Activated CD4-positive, alpha-beta T cell treated with anti-CD3 and anti-CD28 coated beads, Interleukin-2, amount 10 ng/mL, durations not matched to agents 24 days and 14 days (primary cell): Measurements from ENCODE around the gene RCAN3. TPM values are rescaled to one million over a fixed set of nuclear protein-coding genes. Genes with fewer than 3 reads are reported as not detected.

Source experiments
- DNase-seq: peaks from one replicate; pipeline ENCODE4 v3.0.0; 2022
- H3K27ac Mint-ChIP-seq: one replicate; pipeline ENCODE4 v1.8.0; 2022; ENCODE audit warnings: mild to moderate bottlenecking, mixed read lengths
- H3K27me3 Mint-ChIP-seq: one replicate; pipeline ENCODE4 v1.8.0; 2022; ENCODE audit warnings: mixed read lengths
- H3K36me3 Mint-ChIP-seq: one replicate; pipeline ENCODE4 v1.8.0; 2022; ENCODE audit warnings: low read depth, mild to moderate bottlenecking, mixed read lengths
- H3K4me1 Mint-ChIP-seq: one replicate; pipeline ENCODE4 v1.8.0; 2021; ENCODE audit warnings: mixed read lengths
- H3K4me3 Mint-ChIP-seq: one replicate; pipeline ENCODE4 v1.8.0; 2022; ENCODE audit warnings: mild to moderate bottlenecking, moderate library complexity, mixed read lengths
- H3K9me3 Mint-ChIP-seq: one replicate; pipeline ENCODE4 v1.8.0; 2021; ENCODE audit warnings: mixed read lengths
- intact Hi-C: fragments of 100-400 bp; cut with micrococcal nuclease; formaldehyde crosslinking; loops from one replicate; pipeline ENCODE4 v1.15.1; 2023
- total RNA-seq: library from RNA; stranded (reverse); gene quantifications from 2 replicates; pipeline ENCODE4 v1.2.3, GENCODE V29; 2022

RCAN3 gene
- total RNA-seq, 1 donor from 2014 or later: 31.6 TPM

DNA sequence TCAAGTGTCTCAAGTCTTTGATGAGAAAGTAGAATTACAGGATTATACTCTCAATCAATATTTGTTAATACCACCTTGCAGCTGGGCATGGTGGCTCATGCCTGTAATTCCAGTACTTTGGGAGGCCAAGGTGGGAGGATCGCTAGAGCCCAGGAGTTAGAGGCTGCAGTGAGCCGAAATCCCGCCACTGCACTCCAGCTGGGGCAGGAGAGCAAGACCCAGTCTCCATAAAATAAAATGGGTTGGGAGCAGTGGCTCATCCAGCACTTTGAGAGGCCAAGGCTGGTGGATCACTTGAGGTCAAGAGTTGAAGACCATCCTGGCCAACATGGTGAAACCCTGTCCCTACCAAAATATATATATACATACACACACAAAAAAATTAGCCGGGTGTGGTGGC lies 52.1 kb downstream of the RCAN3 start:
- H3K9me3 Mint-ChIP-seq: no peaks in the 10 kb centered on the region
- no peak overlapping the region for H3K27ac Mint-ChIP-seq
- no peaks in the 10 kb centered on the region for H3K36me3 Mint-ChIP-seq
- H3K27me3 Mint-ChIP-seq: peaks cover 56% of the 10 kb centered on the region
- no peak overlapping the region for H3K4me3 Mint-ChIP-seq
- no peak for DNase-seq
- peaks cover 5% of the 10 kb centered on the region for H3K4me1 Mint-ChIP-seq
- intact Hi-C loops: no loop called here

DNA sequence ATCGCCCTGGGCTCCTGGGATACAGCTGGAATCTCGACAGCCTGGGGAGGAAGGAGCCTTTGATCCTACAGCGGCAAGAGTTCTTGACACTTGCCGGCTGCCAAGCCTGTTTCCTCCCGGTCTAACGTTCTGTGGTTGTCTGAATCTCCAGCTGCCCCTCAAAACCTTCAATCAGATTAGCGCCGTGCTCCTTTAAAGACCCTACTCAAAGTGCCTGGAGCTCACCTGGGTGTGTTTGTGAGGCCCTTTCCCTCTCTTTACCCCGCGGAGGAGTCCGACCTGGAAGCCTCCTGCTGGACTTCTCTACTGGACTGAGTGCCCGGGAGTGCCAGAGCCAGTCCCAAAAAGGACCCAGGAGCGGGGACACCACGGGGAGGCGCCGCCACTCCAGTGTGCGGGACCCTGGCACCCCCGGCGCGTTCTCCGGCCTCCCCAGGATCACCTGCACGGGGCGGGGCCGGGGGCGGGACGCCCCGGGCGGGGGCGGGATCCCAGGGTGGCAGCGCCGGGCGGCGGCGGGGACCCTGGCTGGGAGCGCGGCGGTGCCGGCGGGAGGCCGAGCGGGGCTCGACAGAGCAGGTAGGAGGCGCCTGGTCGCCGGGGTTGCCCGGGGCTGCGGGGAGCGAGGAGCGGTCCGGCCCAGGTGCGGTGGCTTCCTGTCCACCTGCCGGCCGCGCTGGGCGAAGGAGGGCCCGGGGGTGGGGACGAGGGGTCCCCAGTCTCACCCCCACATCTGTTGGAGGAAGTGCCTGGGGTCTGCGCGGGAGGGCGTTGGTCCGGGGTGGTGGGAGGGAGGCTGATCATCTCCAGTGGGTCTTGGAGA lies 53.2 kb downstream of the RCAN3 start, which contains the start of gene NCMAP:
Gene NCMAP, plus strand, starts transcription at position 497 of the 823 bp plus-strand sequence. CDS start 39,344 bp downstream, outside the sequence.
- H3K4me1 Mint-ChIP-seq: peaks cover 5% of the 10 kb centered on the region
- intact Hi-C loops: no loop called here

DNA sequence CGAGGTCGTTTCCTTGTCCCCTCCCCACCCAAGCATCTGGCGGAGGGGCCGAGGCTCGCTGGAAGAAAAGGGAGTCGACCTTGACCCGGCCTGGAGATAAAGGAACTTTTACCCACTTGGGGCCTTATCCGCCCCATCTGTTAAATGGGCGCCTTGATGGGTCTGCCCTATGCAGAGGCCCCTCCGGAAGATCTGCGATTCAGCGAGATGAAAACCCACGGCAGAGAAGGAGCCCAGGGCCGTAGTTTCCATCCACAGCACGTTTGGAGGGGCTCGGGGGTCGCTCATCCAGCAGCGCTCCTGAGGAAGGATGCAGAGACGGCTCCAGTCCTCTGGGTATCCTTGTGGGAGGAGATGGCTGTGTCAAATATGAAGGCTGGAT lies 53.8 kb downstream of the RCAN3 start:
- Mint-ChIP-seq H3K27me3 (peaks cover 48% of the 10 kb centered on the region), H3K27ac (no peak overlapping the region), H3K4me3 (no peak overlapping the region), H3K36me3 (no peaks in the 10 kb centered on the region), H3K9me3 (no peaks in the 10 kb centered on the region), H3K4me1 (peaks cover 5% of the 10 kb centered on the region)
- intact Hi-C loops: no loop called here
- DNase-seq: no peak

More for the DNA sequence above, 53.2 kb downstream of the RCAN3 start, which contains the start of gene NCMAP:
- no peak within 1 kb of the TSS for H3K27ac Mint-ChIP-seq
- no peaks in the 10 kb centered on the region for H3K9me3 Mint-ChIP-seq
- peak within 1 kb of the TSS; percentile 58 for H3K4me3 Mint-ChIP-seq
- H3K27me3 Mint-ChIP-seq: peaks cover 52% of the 10 kb centered on the region
- no peaks in the 10 kb centered on the region for H3K36me3 Mint-ChIP-seq
- peak; percentile 65 for DNase-seq

DNA sequence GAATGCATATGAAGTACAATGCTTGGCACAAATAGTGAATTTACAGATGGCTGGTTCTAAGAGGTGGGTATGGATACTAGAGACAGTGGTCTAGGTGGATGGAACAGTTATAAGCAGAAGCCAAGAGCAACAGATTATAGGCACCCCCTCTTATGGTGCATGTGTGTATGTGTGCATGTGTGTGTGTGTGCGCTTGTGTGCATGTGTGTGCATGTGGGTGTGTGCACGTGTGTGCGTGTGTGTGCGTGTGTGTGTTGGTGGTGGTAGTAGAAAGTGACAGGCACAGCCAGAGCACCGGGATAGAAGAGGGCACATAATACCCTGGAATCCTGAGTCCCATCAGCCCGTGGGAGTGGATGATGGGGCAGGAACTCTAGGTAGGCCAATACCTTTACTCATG lies 54.6 kb downstream of the RCAN3 start:
- Mint-ChIP-seq H3K4me3 (no peak overlapping the region), H3K4me1 (peaks cover 5% of the 10 kb centered on the region), H3K9me3 (no peaks in the 10 kb centered on the region), H3K36me3 (no peaks in the 10 kb centered on the region), H3K27me3 (peaks cover 48% of the 10 kb centered on the region), H3K27ac (no peak overlapping the region)
- intact Hi-C loops: no loop called here
- no peak for DNase-seq

DNA sequence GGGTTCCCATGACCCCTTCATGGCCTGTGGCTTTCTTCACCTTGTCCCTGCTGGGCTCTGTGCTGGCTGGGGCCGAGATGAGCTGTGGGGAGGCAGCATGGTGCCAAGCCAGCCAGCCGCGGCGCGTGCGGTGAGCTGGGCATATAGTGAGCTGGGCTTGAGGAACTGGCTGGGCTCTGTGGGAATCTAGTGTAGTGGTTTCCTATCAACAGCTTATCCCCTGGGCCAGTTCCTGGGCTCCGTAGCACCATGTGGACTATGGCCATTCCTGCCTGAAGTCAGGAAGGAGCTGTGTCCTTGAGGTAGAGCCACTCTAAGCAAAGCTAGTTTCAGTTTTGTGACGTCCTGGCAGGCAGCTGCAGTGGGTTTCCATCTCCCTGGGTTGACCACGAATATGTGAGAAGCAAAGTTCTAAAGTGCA lies 55.1 kb downstream of the RCAN3 start:
- intact Hi-C loops: no loop called here
- no peak overlapping the region for H3K27ac Mint-ChIP-seq
- peaks cover 5% of the 10 kb centered on the region for H3K4me1 Mint-ChIP-seq
- peaks cover 50% of the 10 kb centered on the region for H3K27me3 Mint-ChIP-seq
- no peaks in the 10 kb centered on the region for H3K36me3 Mint-ChIP-seq
- no peak overlapping the region for H3K4me3 Mint-ChIP-seq
- H3K9me3 Mint-ChIP-seq: no peaks in the 10 kb centered on the region
- DNase-seq: no peak

DNA sequence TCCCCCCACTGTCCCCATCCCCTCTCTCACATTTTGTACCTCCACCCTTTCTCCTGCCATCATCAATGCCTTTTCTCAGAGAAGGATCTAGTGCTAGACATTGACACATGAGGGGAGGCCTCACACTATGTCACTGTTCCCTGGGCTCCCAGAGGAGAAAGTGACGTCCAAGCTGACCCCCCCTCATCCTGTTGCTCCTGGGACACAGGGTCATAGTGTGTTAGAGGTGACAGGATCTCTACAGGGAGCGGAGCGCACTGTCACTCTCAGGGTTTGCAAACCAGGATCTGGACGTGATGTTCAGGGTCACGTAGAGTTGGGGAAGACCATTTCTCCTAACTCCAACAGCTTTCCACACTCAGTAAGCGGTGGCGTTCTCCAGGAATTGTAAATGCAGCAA lies 55.8 kb downstream of the RCAN3 start:
- no peak for DNase-seq
- Mint-ChIP-seq H3K4me3 (no peak overlapping the region), H3K27me3 (peaks cover 52% of the 10 kb centered on the region), H3K4me1 (peaks cover 5% of the 10 kb centered on the region), H3K9me3 (no peaks in the 10 kb centered on the region), H3K36me3 (no peaks in the 10 kb centered on the region), H3K27ac (no peak overlapping the region)
- intact Hi-C loops: no loop called here

DNA sequence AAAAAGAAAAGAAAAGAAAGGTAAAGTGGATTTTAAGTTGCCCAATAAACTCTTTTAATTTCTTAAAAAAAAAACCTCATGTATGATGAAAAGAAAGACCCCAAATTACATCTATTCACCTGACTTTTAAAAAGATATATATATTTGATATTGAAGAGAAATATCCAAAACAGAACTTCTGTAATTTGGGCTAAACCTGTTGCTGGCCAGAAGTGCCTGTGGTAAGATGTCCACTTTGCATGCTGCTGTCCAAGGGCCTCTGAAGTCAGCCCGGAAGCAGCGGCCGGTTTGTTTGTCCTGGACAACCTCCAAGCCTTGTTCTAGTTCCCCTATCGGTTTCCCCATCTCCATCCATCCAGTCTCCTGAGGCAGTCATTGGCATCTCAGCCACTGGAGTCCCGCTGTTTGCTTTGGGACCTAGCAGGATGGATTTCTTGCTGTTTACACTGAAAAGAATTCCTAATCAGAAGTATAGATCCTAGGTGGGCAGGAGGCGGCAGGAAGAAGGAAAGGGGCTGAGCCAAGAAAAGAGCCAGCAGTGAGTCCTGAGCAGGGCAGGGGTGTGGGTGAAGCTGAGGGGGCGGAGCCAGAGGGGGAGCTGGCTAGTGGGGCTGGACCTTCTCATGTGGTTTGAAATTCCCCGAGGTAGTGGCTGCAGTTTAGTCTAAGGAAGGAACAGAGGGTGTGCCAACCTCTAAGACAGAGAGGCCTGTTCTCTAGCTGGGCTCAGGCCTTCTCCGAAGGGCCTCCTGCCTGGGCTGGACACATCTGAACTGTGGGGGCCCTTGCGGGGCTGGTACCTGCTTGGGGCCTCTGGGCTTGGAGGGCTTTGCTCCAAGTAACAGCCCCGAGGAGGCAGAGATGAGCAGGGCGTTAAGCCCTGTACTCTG lies 56.5 kb downstream of the RCAN3 start:
- H3K4me1 Mint-ChIP-seq: peaks cover 5% of the 10 kb centered on the region
- no peaks in the 10 kb centered on the region for H3K9me3 Mint-ChIP-seq
- H3K4me3 Mint-ChIP-seq: no peak overlapping the region
- H3K27ac Mint-ChIP-seq: no peak overlapping the region
- H3K27me3 Mint-ChIP-seq: peaks cover 52% of the 10 kb centered on the region
- DNase-seq: no peak
- intact Hi-C loops: no loop called here
- no peaks in the 10 kb centered on the region for H3K36me3 Mint-ChIP-seq

DNA sequence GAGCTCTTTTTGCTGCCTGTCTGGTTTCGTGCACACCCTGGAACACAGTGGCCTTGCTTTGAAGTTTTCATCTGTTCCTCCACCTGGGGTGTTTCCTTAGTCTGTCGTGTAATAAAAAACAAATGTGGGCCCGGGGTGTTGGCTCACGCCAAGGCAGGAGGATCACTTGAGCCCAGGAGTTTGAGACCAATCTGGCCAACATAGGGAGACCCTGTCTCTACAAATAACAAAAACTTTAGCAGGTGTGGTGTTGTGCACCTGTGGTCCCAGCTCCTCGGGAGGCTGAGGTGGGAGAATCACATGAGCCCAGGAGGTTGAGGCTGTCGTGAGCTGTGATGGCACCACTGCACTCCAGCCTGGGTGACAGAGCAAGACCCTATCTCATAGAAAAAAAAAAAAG lies 57.7 kb downstream of the RCAN3 start:
- intact Hi-C loops: no loop called here
- peaks cover 48% of the 10 kb centered on the region for H3K27me3 Mint-ChIP-seq
- H3K36me3 Mint-ChIP-seq: no peaks in the 10 kb centered on the region
- no peaks in the 10 kb centered on the region for H3K9me3 Mint-ChIP-seq
- H3K4me1 Mint-ChIP-seq: peaks cover 4% of the 10 kb centered on the region
- DNase-seq: no peak
- no peak overlapping the region for H3K27ac Mint-ChIP-seq
- no peak overlapping the region for H3K4me3 Mint-ChIP-seq

DNA sequence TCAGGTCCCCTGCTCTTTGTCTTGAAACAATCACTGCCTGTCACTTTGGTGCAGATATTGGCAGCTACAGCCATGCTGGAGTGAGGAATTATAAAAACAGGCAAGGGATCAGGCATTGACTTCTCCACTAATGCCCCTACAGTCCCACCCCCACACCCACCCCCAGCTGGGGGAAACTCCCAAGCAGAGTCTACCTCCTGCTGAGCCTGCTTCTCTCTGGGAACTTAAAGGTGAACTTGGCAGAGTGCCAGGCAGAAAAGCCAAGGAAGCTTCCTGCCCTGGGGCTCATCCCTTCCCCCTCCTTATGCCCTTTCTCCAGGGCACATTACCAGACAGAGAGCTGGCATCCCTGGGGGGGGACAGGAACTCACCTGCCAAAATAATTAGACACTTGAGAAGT lies 60.0 kb downstream of the RCAN3 start:
- Mint-ChIP-seq H3K9me3 (no peaks in the 10 kb centered on the region), H3K4me3 (no peak overlapping the region), H3K36me3 (no peaks in the 10 kb centered on the region), H3K4me1 (peaks cover 8% of the 10 kb centered on the region), H3K27me3 (peaks cover 34% of the 10 kb centered on the region), H3K27ac (no peak overlapping the region)
- DNase-seq: no peak
- intact Hi-C loops: no loop called here

DNA sequence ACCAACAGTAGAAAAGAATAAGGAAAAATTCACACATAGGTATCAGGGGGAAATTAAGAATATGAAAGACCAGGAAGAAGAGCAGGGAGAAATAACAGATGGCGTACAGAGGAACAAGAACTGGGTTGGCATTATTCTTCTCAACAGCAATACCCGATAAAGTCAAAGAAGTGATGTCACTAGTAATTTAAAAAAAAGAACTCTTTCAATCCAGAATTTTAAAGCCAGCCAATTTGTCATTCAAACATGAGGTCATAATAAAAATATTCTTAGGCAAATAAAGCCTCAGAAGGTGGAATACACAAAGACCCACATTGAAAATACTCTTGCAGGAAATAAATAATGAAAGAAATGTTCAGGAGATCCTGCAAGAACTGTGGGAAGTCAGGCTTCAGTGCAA lies 62.1 kb downstream of the RCAN3 start:
- Mint-ChIP-seq H3K27ac (no peak overlapping the region), H3K4me3 (no peak overlapping the region), H3K9me3 (no peaks in the 10 kb centered on the region), H3K27me3 (peaks cover 29% of the 10 kb centered on the region), H3K4me1 (peaks cover 7% of the 10 kb centered on the region), H3K36me3 (no peaks in the 10 kb centered on the region)
- intact Hi-C loops: no loop called here
- no peak for DNase-seq

DNA sequence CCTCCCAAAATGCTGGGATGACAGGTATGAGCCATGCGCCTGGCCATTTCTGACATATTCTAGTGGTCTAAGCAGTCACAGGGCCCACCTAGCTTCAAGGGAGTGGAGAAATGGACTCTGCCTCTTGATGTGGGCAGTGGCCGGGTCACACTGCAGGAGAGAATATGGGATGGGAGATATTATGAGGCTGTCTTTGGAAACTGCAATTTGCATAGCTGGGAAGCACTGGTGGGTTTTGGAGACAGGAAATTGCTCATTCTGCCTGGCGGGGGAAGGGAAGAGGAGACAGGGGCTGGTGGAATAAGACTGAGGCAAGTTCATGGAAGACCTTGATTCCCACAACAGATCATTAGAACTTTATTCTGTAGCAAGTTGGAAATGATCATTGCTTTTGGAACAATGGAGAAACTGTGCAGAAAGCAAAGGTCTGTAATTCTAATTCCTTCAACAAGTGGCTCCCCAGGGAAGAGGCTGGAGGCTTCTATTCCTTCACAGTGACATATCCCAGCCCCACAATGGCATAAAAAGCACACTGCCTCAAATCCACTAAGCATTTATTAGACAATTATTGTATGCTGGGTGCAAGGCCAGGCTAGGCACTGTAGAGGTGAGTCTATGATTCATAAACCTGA lies 63.7 kb downstream of the RCAN3 start:
- Mint-ChIP-seq H3K36me3 (no peaks in the 10 kb centered on the region), H3K9me3 (no peaks in the 10 kb centered on the region), H3K4me1 (peaks cover 7% of the 10 kb centered on the region), H3K27ac (no peak overlapping the region), H3K4me3 (no peak overlapping the region), H3K27me3 (peaks cover 29% of the 10 kb centered on the region)
- DNase-seq: no peak
- intact Hi-C loops: no loop called here

DNA sequence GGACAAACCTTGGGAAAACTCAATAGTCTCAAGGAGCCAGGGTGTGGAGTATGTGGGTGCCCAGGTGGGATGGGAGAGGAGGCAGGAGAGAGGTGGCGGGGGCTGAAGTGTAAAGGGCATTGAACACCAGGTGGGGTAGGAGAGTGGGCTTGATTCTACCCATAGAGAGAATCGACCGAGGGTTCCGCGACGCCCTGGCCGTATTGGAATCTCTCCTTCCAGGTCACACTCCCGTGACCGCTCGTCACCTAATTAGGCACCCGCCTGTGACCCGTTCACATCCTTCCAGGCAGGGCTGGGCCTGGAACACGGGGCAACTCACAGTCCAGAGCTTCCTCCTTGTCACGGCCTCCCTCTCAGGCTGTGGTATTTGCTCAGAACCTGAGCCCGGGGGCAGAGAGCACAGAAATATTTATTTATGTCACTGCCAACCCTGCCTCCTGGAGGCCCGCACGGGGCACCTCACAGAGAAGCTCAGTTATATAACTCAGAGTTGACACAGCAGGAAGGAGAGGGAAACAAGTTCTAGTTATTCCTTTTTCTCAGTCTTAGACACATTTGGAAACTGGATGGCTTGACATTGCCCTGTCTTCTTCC lies 65.3 kb downstream of the RCAN3 start:
- Mint-ChIP-seq H3K27ac (no peak overlapping the region), H3K4me1 (peaks cover 7% of the 10 kb centered on the region), H3K27me3 (peaks cover 20% of the 10 kb centered on the region), H3K9me3 (no peaks in the 10 kb centered on the region), H3K4me3 (no peak overlapping the region), H3K36me3 (no peaks in the 10 kb centered on the region)
- intact Hi-C loops: no loop called here
- DNase-seq: no peak

DNA sequence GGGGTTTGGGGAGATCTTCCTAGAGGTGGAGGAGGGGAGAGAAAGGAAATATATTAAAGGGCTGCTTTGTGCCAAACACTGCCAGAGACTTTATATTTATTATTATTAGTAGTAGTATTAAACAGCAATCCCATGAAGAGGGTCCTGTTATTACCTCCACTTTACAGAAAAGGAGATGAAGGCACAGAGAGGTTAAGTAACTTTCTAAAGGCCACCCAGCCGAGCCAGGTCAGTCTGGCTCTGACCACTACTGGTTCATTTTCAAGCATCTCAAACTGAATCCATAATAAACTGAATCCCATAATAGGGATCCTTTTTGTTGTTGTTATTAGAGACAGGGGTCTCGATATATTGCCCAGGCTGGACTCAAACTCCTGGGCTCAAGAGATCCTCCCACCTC lies 65.8 kb downstream of the RCAN3 start:
- H3K36me3 Mint-ChIP-seq: no peaks in the 10 kb centered on the region
- intact Hi-C loops: no loop called here

More for the DNA sequence above, 65.8 kb downstream of the RCAN3 start:
- H3K27me3 Mint-ChIP-seq: peaks cover 17% of the 10 kb centered on the region
- no peak overlapping the region for H3K4me3 Mint-ChIP-seq
- no peak overlapping the region for H3K27ac Mint-ChIP-seq
- no peaks in the 10 kb centered on the region for H3K9me3 Mint-ChIP-seq
- DNase-seq: no peak
- H3K4me1 Mint-ChIP-seq: peaks cover 7% of the 10 kb centered on the region
